ENCODE results near the gene TMEM256. TPM values are rescaled to one million over a fixed set of nuclear protein-coding genes. Genes with fewer than 3 reads are reported as not detected.

The TMEM256 gene
- polyA plus RNA-seq, 3 donors: 39.2 to 81.4 (median 72.6) TPM

- Histone ChIP-seq H3K4me1 (ENCODE audit: control insufficient read depth in 1 of 2, insufficient read depth in 2 of 2, low read length in 2 of 2) (no peaks in the 10 kb centered on the region), H3K9me3 (replicated peaks in 1 of 2; ENCODE audit: control insufficient read depth in 1 of 2, insufficient read depth in 1 of 2, low read length in 2 of 2) (no peaks in the 10 kb centered on the region), H3K79me2 (ENCODE audit: insufficient read depth, low read length) (no peaks in the 10 kb centered on the region), H3K27me3 (ENCODE audit: control insufficient read depth in 2 of 2, insufficient read depth in 2 of 2, low read length in 2 of 2) (no peaks in the 10 kb centered on the region), H4K20me1 (ENCODE audit: insufficient read depth, low read length) (no peaks in the 10 kb centered on the region), H3K36me3 (replicated peaks in 1 of 2; ENCODE audit: control insufficient read depth in 1 of 2, insufficient read depth in 2 of 2, low read length in 2 of 2) (no peaks in the 10 kb centered on the region), H3K4me3 (replicated peaks in 1 of 3; ENCODE audit: low read depth in 2 of 3, low read length in 3 of 3) (no peak overlapping the region), H3K27ac (ENCODE audit: low read depth in 1 of 2, low read length in 2 of 2) (no peak overlapping the region), H3K9ac (ENCODE audit: insufficient read depth, low read length, poor library complexity, severe bottlenecking) (no peak overlapping the region), H2AFZ (ENCODE audit: insufficient read depth, low read depth, low read length, poor library complexity, severe bottlenecking) (no peak overlapping the region), H3K4me2 (replicated peaks; ENCODE audit: extremely low read depth, low read length, poor library complexity, severe bottlenecking) (no peak overlapping the region)
- Mint-ChIP-seq H3K9me3 (no peaks in the 10 kb centered on the region), H3K4me3 (no peak overlapping the region), H3K27ac (no peak overlapping the region), H3K36me3 (no peaks in the 10 kb centered on the region), H3K4me1 (no peaks in the 10 kb centered on the region), H3K27me3 (ENCODE audit: low read depth in 3 of 3) (peaks cover 1 to 14% (median 7%) of the 10 kb centered on the region in 3 donors)
- TF ChIP-seq CTCF (IDR thresholded peaks at IDR 0.05): no peak
- intact Hi-C loops (cut with micrococcal nuclease): no loop called here
- 94% methylated on average over 21 of the region's 23 CpGs for WGBS (ENCODE audit: insufficient coverage)
- no peak for DNase-seq
Observed at GRCh38 chr17:7415784-7416183, 11.9 kb upstream of the TMEM256 start.

GRCh38 chr17:7414837-7415236 is 10.9 kb upstream of the TMEM256 start:
- Mint-ChIP-seq H3K4me3 (no peak overlapping the region), H3K27me3 (ENCODE audit: low read depth in 3 of 3) (peaks cover 4 to 18% (median 10%) of the 10 kb centered on the region in 3 donors), H3K4me1 (no peaks in the 10 kb centered on the region), H3K36me3 (no peaks in the 10 kb centered on the region), H3K27ac (no peak overlapping the region), H3K9me3 (no peaks in the 10 kb centered on the region)
- TF ChIP-seq CTCF (IDR thresholded peaks at IDR 0.05): no peak
- Histone ChIP-seq H3K4me2 (replicated peaks; ENCODE audit: extremely low read depth, low read length, poor library complexity, severe bottlenecking) (no peak overlapping the region), H3K9ac (ENCODE audit: insufficient read depth, low read length, poor library complexity, severe bottlenecking) (no peak overlapping the region), H4K20me1 (ENCODE audit: insufficient read depth, low read length) (no peaks in the 10 kb centered on the region), H3K36me3 (replicated peaks in 1 of 2; ENCODE audit: control insufficient read depth in 1 of 2, insufficient read depth in 2 of 2, low read length in 2 of 2) (no peaks in the 10 kb centered on the region), H3K4me1 (ENCODE audit: control insufficient read depth in 1 of 2, insufficient read depth in 2 of 2, low read length in 2 of 2) (no peaks in the 10 kb centered on the region), H3K9me3 (replicated peaks in 1 of 2; ENCODE audit: control insufficient read depth in 1 of 2, insufficient read depth in 1 of 2, low read length in 2 of 2) (no peaks in the 10 kb centered on the region), H2AFZ (ENCODE audit: insufficient read depth, low read depth, low read length, poor library complexity, severe bottlenecking) (no peak overlapping the region), H3K79me2 (ENCODE audit: insufficient read depth, low read length) (no peaks in the 10 kb centered on the region), H3K27me3 (ENCODE audit: control insufficient read depth in 2 of 2, insufficient read depth in 2 of 2, low read length in 2 of 2) (no peaks in the 10 kb centered on the region), H3K4me3 (replicated peaks in 1 of 3; ENCODE audit: low read depth in 2 of 3, low read length in 3 of 3) (no peak overlapping the region), H3K27ac (ENCODE audit: low read depth in 1 of 2, low read length in 2 of 2) (no peak overlapping the region)
- intact Hi-C loops (cut with micrococcal nuclease): no loop called here
- DNase-seq: no peak
- 86% methylated on average over 11 of the region's 14 CpGs for WGBS (ENCODE audit: insufficient coverage)

Data from CD14-positive monocyte (primary cell).